Measurements from ENCODE around the gene CBX8.

Gene CBX8

DNA sequence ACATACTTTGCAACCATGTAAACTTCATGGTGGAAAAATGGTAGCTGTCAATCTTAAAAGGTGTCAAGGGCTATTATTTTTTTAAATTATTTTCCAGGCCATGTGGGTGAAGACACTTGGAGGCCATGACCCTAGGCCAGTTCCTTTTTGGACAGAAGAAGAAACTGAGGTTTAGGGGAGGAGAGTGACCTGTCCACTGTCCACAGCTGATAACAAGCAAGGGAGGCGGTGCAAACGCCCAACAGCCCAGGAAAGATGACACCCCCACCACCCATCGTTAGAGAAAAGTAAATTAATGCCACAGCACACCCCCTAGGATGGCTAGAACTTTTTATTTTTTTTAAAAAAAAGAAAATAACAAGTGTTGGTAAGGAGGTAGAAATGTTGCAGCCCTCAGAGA lies 46.9 kb downstream of the CBX8 start:
- ChIA-PET CTCF (no interaction called here), POLR2A (no interaction called here)
- TF ChIP-seq, protein P1, sequence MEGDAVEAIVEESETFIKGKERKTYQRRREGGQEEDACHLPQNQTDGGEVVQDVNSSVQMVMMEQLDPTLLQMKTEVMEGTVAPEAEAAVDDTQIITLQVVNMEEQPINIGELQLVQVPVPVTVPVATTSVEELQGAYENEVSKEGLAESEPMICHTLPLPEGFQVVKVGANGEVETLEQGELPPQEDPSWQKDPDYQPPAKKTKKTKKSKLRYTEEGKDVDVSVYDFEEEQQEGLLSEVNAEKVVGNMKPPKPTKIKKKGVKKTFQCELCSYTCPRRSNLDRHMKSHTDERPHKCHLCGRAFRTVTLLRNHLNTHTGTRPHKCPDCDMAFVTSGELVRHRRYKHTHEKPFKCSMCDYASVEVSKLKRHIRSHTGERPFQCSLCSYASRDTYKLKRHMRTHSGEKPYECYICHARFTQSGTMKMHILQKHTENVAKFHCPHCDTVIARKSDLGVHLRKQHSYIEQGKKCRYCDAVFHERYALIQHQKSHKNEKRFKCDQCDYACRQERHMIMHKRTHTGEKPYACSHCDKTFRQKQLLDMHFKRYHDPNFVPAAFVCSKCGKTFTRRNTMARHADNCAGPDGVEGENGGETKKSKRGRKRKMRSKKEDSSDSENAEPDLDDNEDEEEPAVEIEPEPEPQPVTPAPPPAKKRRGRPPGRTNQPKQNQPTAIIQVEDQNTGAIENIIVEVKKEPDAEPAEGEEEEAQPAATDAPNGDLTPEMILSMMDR (IDR thresholded peaks at IDR 0.05; ENCODE audit: control extremely low read depth, extremely low read depth, low read depth, missing control alignments), result no peak
- DNase-seq (ENCODE audit: extremely low spot score), result no peak

DNA sequence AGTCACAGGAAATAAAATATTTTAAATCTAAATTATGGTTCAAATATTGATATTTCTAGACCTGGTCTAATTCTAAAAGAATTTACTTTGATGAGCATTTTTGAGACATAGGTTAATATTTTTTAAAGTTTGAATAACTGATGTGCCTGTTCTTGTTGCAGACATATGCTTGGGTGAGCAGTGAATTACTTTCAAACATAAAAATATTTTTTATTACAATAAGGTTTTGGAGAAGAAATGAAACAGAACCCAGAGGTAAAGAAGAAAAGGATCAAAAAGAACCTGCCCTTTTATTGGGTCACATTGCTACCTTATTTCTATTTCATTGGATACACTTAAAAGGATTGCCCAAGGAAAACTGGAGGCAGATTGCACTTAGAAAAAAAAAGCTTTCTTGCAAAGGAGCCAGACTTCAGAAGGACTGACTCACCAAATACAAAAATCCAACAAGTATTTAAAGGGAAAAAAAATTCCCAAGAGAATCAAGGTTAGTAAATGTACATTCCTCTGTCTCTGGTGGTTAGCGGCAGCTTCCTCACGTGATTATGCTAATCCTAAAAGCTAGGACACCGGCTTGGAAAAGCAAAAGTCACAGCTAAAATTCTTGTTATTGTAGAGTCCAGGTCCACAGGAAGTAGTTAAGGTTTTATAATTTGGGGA lies 47.6 kb downstream of the CBX8 start:
- POLR2A ChIA-PET, result no interaction called here
- CTCF ChIA-PET, result no interaction called here
- no peak for DNase-seq (ENCODE audit: extremely low spot score)
- TF ChIP-seq, protein P1 (IDR thresholded peaks at IDR 0.05; ENCODE audit: control extremely low read depth, extremely low read depth, low read depth, missing control alignments), result no peak

DNA sequence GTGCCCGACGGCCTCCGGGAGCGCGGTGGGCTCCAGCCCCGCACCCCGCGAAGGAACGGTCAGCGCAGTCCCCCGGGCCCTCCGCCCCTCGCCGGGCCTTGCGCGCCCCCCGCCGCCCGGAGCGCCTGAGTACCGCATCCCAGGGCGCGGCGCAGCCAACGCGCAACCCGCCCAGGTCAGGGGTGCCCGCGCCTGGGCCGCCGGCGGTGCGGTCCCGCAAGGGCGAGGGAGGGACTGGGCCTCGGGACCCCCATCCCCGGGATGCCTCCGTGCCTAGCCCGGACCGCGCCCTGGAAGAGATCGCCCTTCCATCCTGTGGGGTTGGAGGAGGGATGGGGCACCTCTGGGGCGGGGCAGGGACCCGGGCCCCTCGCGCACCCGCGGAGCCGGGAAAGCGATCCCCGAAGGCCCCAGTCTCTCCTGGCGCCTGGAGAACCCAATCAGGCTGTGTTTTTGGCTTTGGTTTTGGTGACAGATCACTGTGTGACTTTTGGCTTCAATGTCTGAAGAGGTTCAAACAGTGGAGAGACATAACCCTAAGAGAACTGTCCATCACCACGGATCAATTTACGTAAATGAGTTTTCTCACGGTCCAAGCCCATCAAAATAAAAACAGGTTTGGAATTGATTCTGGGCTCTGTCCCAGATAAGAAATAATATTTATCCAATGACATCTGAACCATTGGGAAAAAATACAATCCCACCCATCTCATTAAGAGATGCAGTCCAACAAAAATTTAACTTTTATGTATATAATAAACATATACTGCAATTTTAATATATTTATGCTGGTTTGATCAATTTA lies 48.4 kb downstream of the CBX8 start:
- DNase-seq (ENCODE audit: extremely low spot score), result no peak
- TF ChIP-seq, protein P1 (IDR thresholded peaks at IDR 0.05; ENCODE audit: control extremely low read depth, extremely low read depth, low read depth, missing control alignments), result no peak
- ChIA-PET POLR2A (no interaction called here), CTCF (no interaction called here)

DNA sequence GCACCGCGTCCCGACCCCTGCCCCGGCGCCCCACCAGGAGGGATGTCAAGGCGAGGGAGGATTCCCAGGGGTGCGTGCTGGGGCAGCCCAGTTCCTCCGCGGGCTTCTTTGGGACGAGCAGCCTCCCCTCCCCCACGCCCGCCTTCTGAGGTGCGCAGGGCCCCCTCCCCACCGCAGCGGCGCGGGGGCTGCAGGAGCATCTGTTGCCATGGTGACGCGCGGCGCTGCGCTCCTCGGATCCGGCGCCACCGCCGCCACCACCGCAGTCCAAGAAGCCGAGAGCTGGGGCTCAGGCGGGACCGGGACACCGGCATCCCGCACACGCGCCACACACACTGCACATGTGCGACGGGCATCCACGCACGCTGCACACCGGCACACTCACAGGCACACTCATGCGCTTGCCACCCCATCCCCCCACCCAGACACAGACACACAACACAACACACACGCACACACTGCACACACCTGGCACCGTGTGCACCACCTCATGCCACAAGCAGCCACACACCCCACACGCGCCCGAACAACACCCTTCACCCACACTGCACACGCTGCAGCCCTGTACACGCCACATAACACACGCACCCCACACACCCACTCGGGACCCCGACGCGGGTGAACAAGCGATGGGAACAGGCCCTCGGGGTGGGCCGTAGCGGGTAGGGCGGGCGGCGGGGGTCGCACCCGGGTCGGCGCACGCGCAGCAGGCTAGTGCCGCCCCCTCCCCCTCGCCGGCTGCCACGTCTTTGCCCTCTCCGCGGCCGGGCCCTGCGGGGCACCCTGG lies 49.2 kb downstream of the CBX8 start:
- DNase-seq (ENCODE audit: extremely low spot score), result no peak
- TF ChIP-seq, protein P1 (IDR thresholded peaks at IDR 0.05; ENCODE audit: control extremely low read depth, extremely low read depth, low read depth, missing control alignments), result no peak
- POLR2A ChIA-PET, result no interaction called here
- CTCF ChIA-PET, result interaction anchor here (1.0 kb wide), 2 partner anchors 39 to 97 kb away, joined by 3 read pairs; no protein-coding TSS in a partner anchor

DNA sequence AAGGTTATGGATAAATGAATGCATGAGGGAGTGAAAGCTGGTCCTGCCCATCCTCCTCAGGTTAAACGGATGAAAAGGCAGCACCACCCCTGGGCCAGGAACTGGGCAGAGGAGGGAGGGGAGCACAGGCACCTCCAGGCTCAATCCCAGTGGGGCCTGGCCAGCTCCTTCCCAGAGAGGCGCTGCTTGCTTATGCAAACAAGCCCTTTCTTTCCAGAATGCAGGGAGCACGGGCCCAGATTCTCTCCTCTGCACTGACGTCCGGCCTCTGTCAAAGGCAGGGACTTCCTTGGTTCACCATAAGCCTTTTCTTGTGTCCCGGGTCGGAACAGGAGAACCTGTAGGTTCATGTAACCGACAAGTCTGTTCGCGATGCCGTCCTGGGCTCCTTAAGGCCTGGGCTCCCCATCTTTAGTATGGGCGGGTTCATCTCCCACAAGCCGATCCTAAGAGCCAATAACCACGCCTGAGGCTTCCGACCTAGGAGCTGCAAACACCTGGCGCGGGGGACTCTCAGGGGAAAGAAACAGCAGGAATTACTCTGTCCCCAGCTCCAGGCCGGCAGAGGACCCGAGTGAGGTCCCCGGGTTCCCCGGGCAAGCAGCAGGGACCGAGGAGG lies 49.9 kb downstream of the CBX8 start:
- no peak for DNase-seq (ENCODE audit: extremely low spot score)
- TF ChIP-seq, protein P1 (IDR thresholded peaks at IDR 0.05; ENCODE audit: control extremely low read depth, extremely low read depth, low read depth, missing control alignments), result no peak
- ChIA-PET POLR2A (no interaction called here), CTCF (interaction anchor here (0.7 to 1.7 kb wide), 13 partner anchors 12 to 177 kb away, joined by 3 to 5 read pairs (median 3); partner anchors contain the start of gene CBX4)

DNA sequence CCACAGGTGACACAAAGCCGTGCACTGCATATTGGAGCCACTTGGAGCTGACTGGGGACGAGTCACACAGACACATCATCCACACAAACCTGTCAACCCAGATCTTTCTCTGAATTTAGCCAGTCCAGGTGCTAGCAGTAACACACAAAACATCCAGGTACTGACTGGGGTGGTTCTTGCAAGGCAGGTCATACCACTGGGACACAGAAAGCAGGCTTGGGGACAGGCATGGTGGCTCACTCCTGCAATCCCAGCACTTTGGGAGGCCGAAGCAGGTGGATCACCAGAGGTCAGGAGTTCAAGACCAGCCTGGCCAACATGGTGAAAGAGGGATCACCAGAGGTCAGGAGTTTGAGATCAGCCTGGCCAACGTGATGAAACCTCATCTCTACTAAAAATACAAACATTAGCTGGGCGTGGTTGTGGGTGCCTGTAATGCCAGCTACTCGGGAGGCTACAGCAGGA lies 51.2 kb downstream of the CBX8 start:
- ChIA-PET CTCF (interaction anchor here (0.6 to 1.7 kb wide), 29 partner anchors 11 to 299 kb away, joined by 3 to 9 read pairs (median 3); partner anchors contain the start of genes CBX4 and CBX8), POLR2A (interaction anchor here (0.7 kb wide), 2 partner anchors 91 to 480 kb away, joined by 7 to 9 read pairs; no protein-coding TSS in a partner anchor)
- TF ChIP-seq, protein P1 (IDR thresholded peaks at IDR 0.05; ENCODE audit: control extremely low read depth, extremely low read depth, low read depth, missing control alignments), result no peak

More for the DNA sequence above, 51.2 kb downstream of the CBX8 start:
- no peak for DNase-seq (ENCODE audit: extremely low spot score)

Measured in GM10248 (cell line).